CD14-positive monocyte (primary cell): ENCODE results near the gene TECPR1. TPM values are rescaled to one million over a fixed set of nuclear protein-coding genes. Genes with fewer than 3 reads are reported as not detected.

Experiments
- DNase-seq, 3 donors: peaks; one replicate each; pipeline ENCODE4 v3.0.0-alpha.2; 2011 to 2022
- H2AFZ ChIP-seq: 2 replicates; pipeline ENCODE4 v1.6.0; 2012; ENCODE audit warnings: mild to moderate bottlenecking, low read depth, low read length, inconsistent platforms; ENCODE audit not compliant: insufficient read depth, poor library complexity, severe bottlenecking
- H3K27ac ChIP-seq, 2 donors: 1 replicate in 1 of 2; 2 replicates in 1 of 2; pipeline ENCODE4 v1.5.1; 2012 to 2013; ENCODE audit warnings: low read length in 2 of 2, control low read depth in 1 of 2, inconsistent platforms in 1 of 2, low read depth in 1 of 2, mild to moderate bottlenecking in 1 of 2
- H3K27me3 ChIP-seq, 2 donors: one replicate each; pipeline versions ENCODE4 v1.6.0 to v1.6.1; 2011 to 2013; ENCODE audit warnings: low read length in 2 of 2; ENCODE audit not compliant: control insufficient read depth in 2 of 2, insufficient read depth in 2 of 2
- H3K36me3 ChIP-seq, 2 donors: replicated peaks in 1 of 2; 1 replicate in 1 of 2; 2 replicates in 1 of 2; pipeline versions ENCODE4 v1.5.1 to v1.6.1; 2012 to 2013; ENCODE audit warnings: low read length in 2 of 2, control low read depth in 1 of 2, inconsistent platforms in 1 of 2, mild to moderate bottlenecking in 1 of 2; ENCODE audit not compliant: insufficient read depth in 2 of 2, control insufficient read depth in 1 of 2
- H3K4me1 ChIP-seq, 2 donors: 1 replicate in 1 of 2; 2 replicates in 1 of 2; pipeline versions ENCODE4 v1.5.1 to v1.6.1; 2012 to 2013; ENCODE audit warnings: low read length in 2 of 2, control low read depth in 1 of 2, inconsistent platforms in 1 of 2, mild to moderate bottlenecking in 1 of 2, moderate library complexity in 1 of 2; ENCODE audit not compliant: insufficient read depth in 2 of 2, control insufficient read depth in 1 of 2
- H3K4me2 ChIP-seq: replicated peaks from 2 replicates; pipeline ENCODE3; 2012; ENCODE audit warnings: low read length, moderate library complexity, mild to moderate bottlenecking; ENCODE audit not compliant: poor library complexity, severe bottlenecking; ENCODE audit errors: extremely low read depth
- H3K4me3 ChIP-seq, 3 experiments: fragments of 200-600 bp in 1 of 3; sonication (generic) in 1 of 3; replicated peaks in 1 of 3; 1 replicate in 2 of 3; 2 replicates in 1 of 3; pipeline ENCODE4 v1.5.1; 2011 to 2013; ENCODE audit warnings: low read length in 3 of 3, mild to moderate bottlenecking in 3 of 3, control low read depth in 2 of 3, low read depth in 2 of 3, inconsistent platforms in 1 of 3, moderate library complexity in 1 of 3
- H3K79me2 ChIP-seq: 2 replicates; pipeline ENCODE4 v1.6.0; 2012; ENCODE audit warnings: mild to moderate bottlenecking, control low read depth, inconsistent platforms, low read length, moderate library complexity; ENCODE audit not compliant: insufficient read depth
- H3K9ac ChIP-seq: 2 replicates; pipeline ENCODE4 v1.6.0; 2017; ENCODE audit warnings: low read length, mild to moderate bottlenecking; ENCODE audit not compliant: insufficient read depth, poor library complexity, severe bottlenecking
- H3K9me3 ChIP-seq, 2 donors: replicated peaks in 1 of 2; 1 replicate in 1 of 2; 2 replicates in 1 of 2; pipeline versions ENCODE4 v1.5.1 to v1.6.1; 2012 to 2013; ENCODE audit warnings: low read length in 2 of 2, control low read depth in 1 of 2; ENCODE audit not compliant: control insufficient read depth in 1 of 2, insufficient read depth in 1 of 2
- H4K20me1 ChIP-seq: 2 replicates; pipeline ENCODE4 v1.6.0; 2012; ENCODE audit warnings: mild to moderate bottlenecking, low read length, control low read depth, moderate library complexity; ENCODE audit not compliant: insufficient read depth
- H3K27ac Mint-ChIP-seq, 7 donors: one replicate each; pipeline ENCODE4 v1.8.0; 2020; ENCODE audit warnings: mild to moderate bottlenecking in 7 of 7, mixed read lengths in 7 of 7, moderate library complexity in 6 of 7, inconsistent platforms in 2 of 7
- H3K27me3 Mint-ChIP-seq, 3 donors: one replicate each; pipeline ENCODE4 v1.8.0; 2021 to 2022; ENCODE audit warnings: low read depth in 3 of 3, mild to moderate bottlenecking in 3 of 3, mixed read lengths in 3 of 3, moderate library complexity in 3 of 3, inconsistent platforms in 1 of 3
- H3K36me3 Mint-ChIP-seq, 2 donors: one replicate each; pipeline ENCODE4 v1.8.0; 2020; ENCODE audit warnings: mixed read lengths in 2 of 2, inconsistent platforms in 1 of 2, mild to moderate bottlenecking in 1 of 2
- H3K4me1 Mint-ChIP-seq: one replicate; pipeline ENCODE4 v1.8.0; 2020; ENCODE audit warnings: mild to moderate bottlenecking, mixed read lengths
- H3K4me3 Mint-ChIP-seq, 2 donors: one replicate each; pipeline ENCODE4 v1.8.0; 2020; ENCODE audit warnings: mild to moderate bottlenecking in 2 of 2, mixed read lengths in 2 of 2, moderate library complexity in 1 of 2
- H3K9me3 Mint-ChIP-seq, 7 donors: one replicate each; pipeline ENCODE4 v1.8.0; 2020 to 2022; ENCODE audit warnings: mixed read lengths in 7 of 7, mild to moderate bottlenecking in 6 of 7, moderate library complexity in 6 of 7, inconsistent platforms in 2 of 7
- WGBS: methylation state at CpG from one replicate; pipeline ENCODE4 v1.1.5; 2013; ENCODE audit warnings: missing lambda C conversion rate; ENCODE audit not compliant: insufficient coverage; 5-methylcytosine and 5-hydroxymethylcytosine counted together
- intact Hi-C, 2 donors: fragments of 100-400 bp; cut with micrococcal nuclease; formaldehyde crosslinking; loops; one replicate each; pipeline versions ENCODE4 v1.15.0 to v1.15.1; 2023
- polyA plus RNA-seq, 3 donors: library from polyadenylated mRNA; depleted of rRNA in 1 of 3; unstranded in 2 of 3; stranded (reverse) in 1 of 3; fragments of 300-500 nt in 2 of 3; fragments of >200 nt in 1 of 3; fragmentation: Illumina TruSeq in 2 of 3; gene quantifications; 1 replicate in 2 of 3; 2 replicates in 1 of 3; pipeline ENCODE4 v1.2.3, GENCODE V29; 2012 to 2021
- TF ChIP-seq, protein P1 (sequence below): fragments of 200-600 bp; IDR thresholded peaks from one replicate; pipeline ENCODE4 v1.8.0; 2022; ENCODE audit warnings: antibody characterized with exemption, mild to moderate bottlenecking

TECPR1 gene
- polyA plus RNA-seq, 3 donors = 5.7 to 20.0 (median 10.2) TPM

DNA sequence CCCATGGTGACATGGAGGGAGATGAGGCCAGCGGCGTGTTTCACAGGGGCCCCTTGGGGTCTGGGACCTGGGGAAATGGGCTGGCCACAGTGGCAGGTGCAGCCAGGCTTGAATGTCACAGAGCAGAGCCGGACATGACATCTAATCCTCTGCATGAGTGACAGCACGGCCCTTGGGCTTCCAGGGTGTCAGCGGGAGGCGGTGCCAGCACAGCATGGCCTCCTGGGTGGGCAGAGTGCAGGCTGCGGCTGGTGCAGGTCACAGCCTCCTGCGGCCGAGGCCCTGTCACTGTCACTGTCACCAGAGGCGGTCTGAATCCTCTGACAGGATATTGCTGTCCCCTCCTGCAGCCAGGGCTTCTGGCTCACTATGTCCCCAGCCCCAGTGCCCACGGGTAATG lies 22.6 kb downstream of the TECPR1 start:
- H3K36me3 ChIP-seq = peaks cover 65 to 94% of the 10 kb centered on the region in 2 donors
- no peak overlapping the region for H3K4me3 ChIP-seq
- no peak overlapping the region for H3K27ac Mint-ChIP-seq
- no peak overlapping the region for H3K4me2 ChIP-seq
- H4K20me1 ChIP-seq = no peaks in the 10 kb centered on the region
- H3K27ac ChIP-seq = no peak overlapping the region
- H3K9me3 ChIP-seq = no peaks in the 10 kb centered on the region
- no peaks in the 10 kb centered on the region for H3K27me3 ChIP-seq
- no peaks in the 10 kb centered on the region for H3K4me1 ChIP-seq
- intact Hi-C loops = no loop called here
- no peaks in the 10 kb centered on the region for H3K79me2 ChIP-seq
- no peak overlapping the region for H3K4me3 Mint-ChIP-seq
- DNase-seq = no peak
- H3K27me3 Mint-ChIP-seq = peaks cover 0 to 2% (median 0%) of the 10 kb centered on the region in 3 donors
- 92% methylated on average over 11 of the region's 11 CpGs for WGBS
- no peak overlapping the region for H3K9ac ChIP-seq
- no peak overlapping the region for H2AFZ ChIP-seq
- TF ChIP-seq, protein P1, sequence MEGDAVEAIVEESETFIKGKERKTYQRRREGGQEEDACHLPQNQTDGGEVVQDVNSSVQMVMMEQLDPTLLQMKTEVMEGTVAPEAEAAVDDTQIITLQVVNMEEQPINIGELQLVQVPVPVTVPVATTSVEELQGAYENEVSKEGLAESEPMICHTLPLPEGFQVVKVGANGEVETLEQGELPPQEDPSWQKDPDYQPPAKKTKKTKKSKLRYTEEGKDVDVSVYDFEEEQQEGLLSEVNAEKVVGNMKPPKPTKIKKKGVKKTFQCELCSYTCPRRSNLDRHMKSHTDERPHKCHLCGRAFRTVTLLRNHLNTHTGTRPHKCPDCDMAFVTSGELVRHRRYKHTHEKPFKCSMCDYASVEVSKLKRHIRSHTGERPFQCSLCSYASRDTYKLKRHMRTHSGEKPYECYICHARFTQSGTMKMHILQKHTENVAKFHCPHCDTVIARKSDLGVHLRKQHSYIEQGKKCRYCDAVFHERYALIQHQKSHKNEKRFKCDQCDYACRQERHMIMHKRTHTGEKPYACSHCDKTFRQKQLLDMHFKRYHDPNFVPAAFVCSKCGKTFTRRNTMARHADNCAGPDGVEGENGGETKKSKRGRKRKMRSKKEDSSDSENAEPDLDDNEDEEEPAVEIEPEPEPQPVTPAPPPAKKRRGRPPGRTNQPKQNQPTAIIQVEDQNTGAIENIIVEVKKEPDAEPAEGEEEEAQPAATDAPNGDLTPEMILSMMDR = no peak
- no peaks in the 10 kb centered on the region for H3K9me3 Mint-ChIP-seq
- H3K36me3 Mint-ChIP-seq = peaks cover 49 to 85% of the 10 kb centered on the region in 2 donors
- H3K4me1 Mint-ChIP-seq = no peaks in the 10 kb centered on the region

DNA sequence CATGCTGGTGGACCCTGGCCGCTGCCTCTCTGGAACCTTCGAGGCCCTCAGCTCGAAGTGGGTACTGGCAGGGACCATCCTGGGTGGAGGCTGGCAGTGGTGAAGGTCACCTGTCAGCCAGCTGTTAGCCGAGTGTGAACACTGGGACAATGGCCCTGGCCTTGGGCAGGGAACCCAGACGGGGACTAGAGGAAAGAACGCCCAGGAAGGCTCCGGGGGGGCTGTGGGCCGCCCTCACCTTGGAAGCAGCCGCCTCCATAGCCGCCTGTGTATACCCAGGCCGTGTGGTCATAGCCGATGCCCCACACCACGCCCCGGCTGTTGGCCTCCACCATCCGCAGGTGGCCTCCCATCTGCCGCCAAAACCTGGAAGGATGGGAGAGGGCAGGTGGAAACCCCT lies 23.2 kb downstream of the TECPR1 start:
- no peak overlapping the region for H3K27ac ChIP-seq
- no peak overlapping the region for H3K27ac Mint-ChIP-seq

More for the DNA sequence above, 23.2 kb downstream of the TECPR1 start:
- H3K79me2 ChIP-seq = no peaks in the 10 kb centered on the region
- no peak for DNase-seq
- no peak overlapping the region for H3K4me3 ChIP-seq
- Mint-ChIP-seq H3K9me3 (no peaks in the 10 kb centered on the region), H3K4me3 (no peak overlapping the region), H3K36me3 (peaks cover 44 to 81% of the 10 kb centered on the region in 2 donors), H3K4me1 (no peaks in the 10 kb centered on the region), H3K27me3 (peaks cover 0 to 2% (median 1%) of the 10 kb centered on the region in 3 donors)
- no peaks in the 10 kb centered on the region for H3K4me1 ChIP-seq
- H3K9me3 ChIP-seq = no peaks in the 10 kb centered on the region
- no peaks in the 10 kb centered on the region for H4K20me1 ChIP-seq
- H3K9ac ChIP-seq = no peak overlapping the region
- TF ChIP-seq, protein P1 = no peak
- no peaks in the 10 kb centered on the region for H3K27me3 ChIP-seq
- WGBS = 96% methylated on average over 13 of the region's 16 CpGs
- intact Hi-C loops = no loop called here
- H3K36me3 ChIP-seq = peaks cover 65 to 92% of the 10 kb centered on the region in 2 donors
- H2AFZ ChIP-seq = no peak overlapping the region
- H3K4me2 ChIP-seq = no peak overlapping the region
